IMR-90 (cell line): ENCODE measurements around the gene SEMA3E. TPM values are rescaled to one million over a fixed set of nuclear protein-coding genes. Genes with fewer than 3 reads are reported as not detected.
"Not testable (repeated sequence)": the region's sequence is repeated elsewhere in the genome, so short reads cannot be mapped to it uniquely, and the experiment has no call there.

Experiments
- ATAC-seq: fragments of 200-7000 bp; cut with Tn5 transposase; 2 replicates; pipeline ENCODE4 v1.9.1; 2020; ENCODE audit warnings: low read depth, mild to moderate bottlenecking, moderate library complexity
- BruUV-seq: library from RNA; stranded (reverse); fragments of 400-500 nt; replicated peaks from 2 replicates; lab custom pipeline; 2021; lab: Mats Ljungman, UMichigan
- CTCF ChIA-PET: fragments of 300-600 bp; formaldehyde crosslinking; extraction: SDS; loops from one replicate; lab custom pipeline; 2021; ENCODE audit warnings: antibody characterized with exemption; lab: Yijun Ruan, JAX
- POLR2A ChIA-PET: fragments of 300-600 bp; sonication (Branson Sonifier 250); formaldehyde crosslinking; loops from one replicate; lab custom pipeline; 2022; ENCODE audit warnings: antibody characterized with exemption; ENCODE audit not compliant: unreplicated experiment; lab: Charles Lee
- DNase-seq: peaks from one replicate; pipeline ENCODE4 v3.0.0; 2013
- H2AFZ ChIP-seq: replicated peaks from 2 replicates; pipeline ENCODE3; 2013; ENCODE audit warnings: low read length, mild to moderate bottlenecking; ENCODE audit not compliant: poor library complexity
- H2AK5ac ChIP-seq: 2 replicates; pipeline ENCODE4 v1.6.1; 2013; ENCODE audit warnings: low read depth, low read length, inconsistent platforms
- H2AK9ac ChIP-seq: replicated peaks from 2 replicates; pipeline ENCODE3; 2013; ENCODE audit warnings: mild to moderate bottlenecking, low read depth, low read length, moderate library complexity; ENCODE audit not compliant: poor library complexity
- H2BK120ac ChIP-seq: 2 replicates; pipeline ENCODE4 v1.6.1; 2013; ENCODE audit warnings: low read depth, low read length, inconsistent platforms
- H2BK15ac ChIP-seq: 3 replicates; pipeline ENCODE4 v1.6.1; 2013; ENCODE audit warnings: low read depth, low read length, inconsistent platforms
- H2BK20ac ChIP-seq: 2 replicates; pipeline ENCODE4 v1.6.1; 2013; ENCODE audit warnings: low read depth, mild to moderate bottlenecking, inconsistent platforms, low read length, moderate library complexity
- H2BK5ac ChIP-seq: 2 replicates; pipeline ENCODE4 v1.6.1; 2013; ENCODE audit warnings: mild to moderate bottlenecking, low read depth, low read length, inconsistent platforms; ENCODE audit not compliant: poor library complexity, severe bottlenecking
- H3K14ac ChIP-seq: replicated peaks from 2 replicates; pipeline ENCODE4 v1.6.1; 2013; ENCODE audit warnings: low read depth, low read length, inconsistent platforms
- H3K18ac ChIP-seq: 2 replicates; pipeline ENCODE4 v1.6.1; 2013; ENCODE audit warnings: low read depth, low read length, control low read depth
- H3K23ac ChIP-seq: 2 replicates; pipeline ENCODE4 v1.6.1; 2013; ENCODE audit warnings: low read depth, low read length, inconsistent platforms
- H3K27ac ChIP-seq: 2 replicates; pipeline ENCODE4 v1.5.1; 2013; ENCODE audit warnings: mild to moderate bottlenecking, control low read depth, low read length; ENCODE audit not compliant: insufficient read depth
- H3K27me3 ChIP-seq: 2 replicates; pipeline ENCODE4 v1.6.1; 2013; ENCODE audit warnings: low read length; ENCODE audit not compliant: control insufficient read depth, insufficient read depth
- H3K36me3 ChIP-seq: 2 replicates; pipeline ENCODE4 v1.6.1; 2013; ENCODE audit warnings: low read length, mixed read lengths; ENCODE audit not compliant: control insufficient read depth, insufficient read depth
- H3K4ac ChIP-seq: 2 replicates; pipeline ENCODE4 v1.6.1; 2013; ENCODE audit warnings: low read depth, low read length, inconsistent platforms
- H3K4me1 ChIP-seq: 2 replicates; pipeline ENCODE4 v1.6.1; 2013; ENCODE audit warnings: low read length, mixed read lengths; ENCODE audit not compliant: control insufficient read depth, insufficient read depth
- H3K4me2 ChIP-seq: 2 replicates; pipeline ENCODE4 v1.6.1; 2013; ENCODE audit warnings: low read depth, mild to moderate bottlenecking, control low read depth, low read length, moderate library complexity
- H3K4me3 ChIP-seq: 2 replicates; pipeline ENCODE4 v1.5.1; 2013; ENCODE audit warnings: low read depth, mild to moderate bottlenecking, control low read depth, low read length, moderate library complexity; ENCODE audit not compliant: insufficient read depth
- H3K56ac ChIP-seq: 2 replicates; pipeline ENCODE4 v1.6.1; 2013; ENCODE audit warnings: low read length, inconsistent platforms; ENCODE audit not compliant: insufficient read depth; ENCODE audit errors: extremely low read depth
- H3K79me1 ChIP-seq, 2 experiments: 2 replicates each; pipeline ENCODE4 v1.6.1; 2013; ENCODE audit warnings: low read length in 2 of 2, inconsistent platforms in 1 of 2, low read depth in 1 of 2
- H3K9ac ChIP-seq: 2 replicates; pipeline ENCODE4 v1.6.1; 2013; ENCODE audit warnings: low read depth, low read length, control low read depth
- H3K9me1 ChIP-seq: 2 replicates; pipeline ENCODE4 v1.6.1; 2013; ENCODE audit warnings: low read length, inconsistent platforms; ENCODE audit not compliant: insufficient read depth
- H3K9me3 ChIP-seq: 2 replicates; pipeline ENCODE4 v1.6.1; 2013; ENCODE audit warnings: low read length; ENCODE audit not compliant: control insufficient read depth, insufficient read depth
- H4K20me1 ChIP-seq: 2 replicates; pipeline ENCODE4 v1.6.1; 2013; ENCODE audit warnings: low read length, inconsistent platforms; ENCODE audit not compliant: insufficient read depth
- H4K5ac ChIP-seq: 2 replicates; pipeline ENCODE4 v1.6.1; 2013; ENCODE audit warnings: mild to moderate bottlenecking, low read depth, low read length, control low read depth
- H4K8ac ChIP-seq, 2 experiments: 2 replicates each; pipeline ENCODE4 v1.6.1; 2013; ENCODE audit warnings: low read depth in 2 of 2, low read length in 2 of 2, control low read depth in 1 of 2, inconsistent platforms in 1 of 2
- H4K91ac ChIP-seq: 2 replicates; pipeline ENCODE4 v1.6.1; 2013; ENCODE audit warnings: low read depth, low read length, inconsistent platforms; ENCODE audit not compliant: insufficient read depth
- WGBS, 2 experiments: methylation state at CpG; one replicate each; pipeline versions ENCODE4 v1.1.5 to v1.1.7; 2013; ENCODE audit warnings: missing lambda C conversion rate in 2 of 2; ENCODE audit not compliant: insufficient read length in 1 of 2; ENCODE audit errors: extremely low coverage in 2 of 2; 5-methylcytosine and 5-hydroxymethylcytosine counted together
- dilution Hi-C: fragments of 300-500 bp; cut with HindIII; formaldehyde crosslinking; loops from one replicate; pipeline ENCODE4 v1.14.3; 2018; ENCODE audit warnings: low sequenced_read_pairs; ENCODE audit not compliant: unreplicated experiment
- in situ Hi-C: fragments of 300-500 bp; cut with MboI; formaldehyde crosslinking; loops from 3 replicates; pipeline ENCODE4 v1.14.3; 2019; ENCODE audit warnings: low sequenced_read_pairs, inconsistent platforms, mixed read lengths
- intact Hi-C: fragments of 100-400 bp; cut with micrococcal nuclease; formaldehyde crosslinking; loops from 2 replicates; pipeline ENCODE4 v1.10.0; 2022
- polyA plus RNA-seq, 3 experiments: library from polyadenylated mRNA; depleted of rRNA; stranded (reverse); fragments of >200 nt; gene quantifications; 2 replicates each; pipeline ENCODE4 v1.2.3, GENCODE V29; 2012; ENCODE audit warnings: low replicate concordance in 1 of 3
- total RNA-seq: library from RNA; depleted of rRNA; stranded (reverse); fragments of >200 nt; gene quantifications from 2 replicates; pipeline ENCODE4 v1.2.3, GENCODE V29; 2012

Gene SEMA3E
- total and polyA plus RNA-seq, 2 of the 4 experiments (the other 2 are of a cell fraction): 0.31 to 0.72 TPM

- H2AK5ac ChIP-seq, H3K27ac ChIP-seq, H3K9me1 ChIP-seq, H3K9ac ChIP-seq, H2AFZ ChIP-seq, H2BK20ac ChIP-seq, H3K9me3 ChIP-seq, dilution Hi-C loops, POLR2A ChIA-PET, ATAC-seq, H3K4me3 ChIP-seq, H4K20me1 ChIP-seq, H3K56ac ChIP-seq, H3K27me3 ChIP-seq, CTCF ChIA-PET, H2AK9ac ChIP-seq, H2BK5ac ChIP-seq, H4K8ac ChIP-seq, H2BK15ac ChIP-seq, H3K14ac ChIP-seq, intact Hi-C loops, H3K4ac ChIP-seq, BruUV-seq, H4K5ac ChIP-seq, H2BK120ac ChIP-seq, in situ Hi-C loops, H3K4me2 ChIP-seq, DNase-seq, H3K79me1 ChIP-seq, H4K91ac ChIP-seq, H3K4me1 ChIP-seq, H3K18ac ChIP-seq, H3K36me3 ChIP-seq, H3K23ac ChIP-seq: not testable (repeated sequence)
- 95% methylated on average over 3 of the region's 15 CpGs; no CpG with 5 or more reads in 1 of the 2 experiments for WGBS, 2 experiments
Observed at GRCh38 chr7:83461820-83462219, 187.1 kb downstream of the SEMA3E start.

GRCh38 chr7:83459930-83460653 lies 188.8 kb downstream of the SEMA3E start:
- H2BK120ac ChIP-seq, H3K27me3 ChIP-seq, H2AFZ ChIP-seq, H3K36me3 ChIP-seq, H3K27ac ChIP-seq, H4K8ac ChIP-seq, DNase-seq, intact Hi-C loops, H4K91ac ChIP-seq, H3K23ac ChIP-seq, H2BK5ac ChIP-seq, H3K9ac ChIP-seq, POLR2A ChIA-PET, H3K56ac ChIP-seq, dilution Hi-C loops, ATAC-seq, H4K20me1 ChIP-seq, H2BK20ac ChIP-seq, in situ Hi-C loops, H2BK15ac ChIP-seq, CTCF ChIA-PET, H3K4me1 ChIP-seq, H3K9me3 ChIP-seq, BruUV-seq, H3K18ac ChIP-seq, H2AK5ac ChIP-seq, H3K9me1 ChIP-seq, H3K4me2 ChIP-seq, H2AK9ac ChIP-seq, H3K4me3 ChIP-seq, H3K4ac ChIP-seq, H3K79me1 ChIP-seq, H4K5ac ChIP-seq, H3K14ac ChIP-seq: not testable (repeated sequence)
- 100% methylated on average over 1 of the region's 18 CpGs; no CpG with 5 or more reads in 1 of the 2 experiments for WGBS, 2 experiments
